MM.1S (cell line): Measurements from ENCODE around the gene P4HA1.

ENCODE experiments used
- EZH2 ChIP-seq: fragments of 300-600 bp; sonication (generic); optimal IDR thresholded peaks from 2 replicates; pipeline ENCODE3; 2017; ENCODE audit warnings: low read depth, mild to moderate bottlenecking, antibody characterized with exemption, low read length, mixed read lengths
- TF ChIP-seq, protein P1 (sequence below): fragments of 300-600 bp; sonication (generic); IDR thresholded peaks from 2 replicates; pipeline ENCODE4 v1.5.1; 2016; ENCODE audit warnings: antibody characterized with exemption, low read length, mixed read lengths

- TF ChIP-seq, protein P1, sequence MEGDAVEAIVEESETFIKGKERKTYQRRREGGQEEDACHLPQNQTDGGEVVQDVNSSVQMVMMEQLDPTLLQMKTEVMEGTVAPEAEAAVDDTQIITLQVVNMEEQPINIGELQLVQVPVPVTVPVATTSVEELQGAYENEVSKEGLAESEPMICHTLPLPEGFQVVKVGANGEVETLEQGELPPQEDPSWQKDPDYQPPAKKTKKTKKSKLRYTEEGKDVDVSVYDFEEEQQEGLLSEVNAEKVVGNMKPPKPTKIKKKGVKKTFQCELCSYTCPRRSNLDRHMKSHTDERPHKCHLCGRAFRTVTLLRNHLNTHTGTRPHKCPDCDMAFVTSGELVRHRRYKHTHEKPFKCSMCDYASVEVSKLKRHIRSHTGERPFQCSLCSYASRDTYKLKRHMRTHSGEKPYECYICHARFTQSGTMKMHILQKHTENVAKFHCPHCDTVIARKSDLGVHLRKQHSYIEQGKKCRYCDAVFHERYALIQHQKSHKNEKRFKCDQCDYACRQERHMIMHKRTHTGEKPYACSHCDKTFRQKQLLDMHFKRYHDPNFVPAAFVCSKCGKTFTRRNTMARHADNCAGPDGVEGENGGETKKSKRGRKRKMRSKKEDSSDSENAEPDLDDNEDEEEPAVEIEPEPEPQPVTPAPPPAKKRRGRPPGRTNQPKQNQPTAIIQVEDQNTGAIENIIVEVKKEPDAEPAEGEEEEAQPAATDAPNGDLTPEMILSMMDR = no peak
- no peak for TF ChIP-seq EZH2
Observed at GRCh38 chr10:73018632-73019031, 78.0 kb downstream of the P4HA1 start.
